K562 (cell line): ENCODE data around the gene CUTA. TPM values are rescaled to one million over a fixed set of nuclear protein-coding genes. Genes with fewer than 3 reads are reported as not detected.

ENCODE experiments used
- ATF2 ChIP-seq: sonication (generic); formaldehyde crosslinking; IDR thresholded peaks from 2 replicates; pipeline ENCODE4 v1.8.1; 2022; ENCODE audit warnings: missing genetic modification reagents
- ATF3 ChIP-seq, 2 experiments: fragments of 450-650 bp in 1 of 2; sonication (generic) in 1 of 2; formaldehyde crosslinking in 1 of 2; IDR thresholded peaks in 1 of 2; conservative IDR thresholded peaks in 1 of 2; 2 replicates each; pipeline versions ENCODE4 v1.6.1 to v1.8.1; 2016 to 2023; ENCODE audit warnings: mild to moderate bottlenecking in 2 of 2, moderate library complexity in 2 of 2, inconsistent platforms in 1 of 2, missing genetic modification reagents in 1 of 2
- CGGBP1 ChIP-seq: fragments of 250-450 bp; sonication (Bioruptor Pico); IDR thresholded peaks from 2 replicates; pipeline ENCODE4 v1.9.0; 2021; ENCODE audit warnings: mild to moderate bottlenecking
- MYBL2 ChIP-seq, 2 experiments: fragments of 450-650 bp in 1 of 2; sonication (generic) in 1 of 2; formaldehyde crosslinking in 1 of 2; IDR thresholded peaks; 2 replicates each; pipeline versions ENCODE4 v1.6.1 to v1.8.1; 2017 to 2022; ENCODE audit warnings: borderline replicate concordance in 1 of 2, inconsistent platforms in 1 of 2, low read depth in 1 of 2, mild to moderate bottlenecking in 1 of 2, missing genetic modification reagents in 1 of 2, moderate library complexity in 1 of 2
- PHB ChIP-seq: fragments of 250-450 bp; sonication (Bioruptor Pico); IDR thresholded peaks from 2 replicates; pipeline ENCODE4 v1.5.0; 2021
- SUPT5H ChIP-seq: fragments of 450-650 bp; IDR thresholded peaks from 2 replicates; pipeline ENCODE4 v1.6.1; 2016
- ZBTB40 ChIP-seq, 2 experiments: fragments of 450-650 bp in 1 of 2; sonication (generic) in 1 of 2; formaldehyde crosslinking in 1 of 2; IDR thresholded peaks; 2 replicates each; pipeline versions ENCODE4 v1.7.1 to v1.9.0; 2016 to 2022; ENCODE audit warnings: inconsistent platforms in 1 of 2, mild to moderate bottlenecking in 1 of 2, missing genetic modification reagents in 1 of 2
- ZBTB5 ChIP-seq: fragments of 450-650 bp; IDR thresholded peaks from 2 replicates; pipeline ENCODE4 v1.6.1; 2017; ENCODE audit warnings: antibody characterized with exemption
- ZFP36 ChIP-seq: fragments of 150-350 bp; IDR thresholded peaks from 2 replicates; pipeline ENCODE4 v1.6.1; 2018; ENCODE audit warnings: low read length, low read depth; ENCODE audit not compliant: partially characterized antibody
- ZNF511 ChIP-seq: sonication (generic); formaldehyde crosslinking; IDR thresholded peaks from 2 replicates; pipeline ENCODE4 v1.8.0; 2022; ENCODE audit warnings: mild to moderate bottlenecking, missing genetic modification reagents
- ZNF668 ChIP-seq: fragments of 250-450 bp; sonication (Bioruptor Pico); IDR thresholded peaks from 2 replicates; pipeline ENCODE4 v1.8.0; 2022; ENCODE audit warnings: mild to moderate bottlenecking, inconsistent platforms
- polyA plus RNA-seq, 8 experiments: library from polyadenylated mRNA; depleted of rRNA in 4 of 8; stranded (reverse) in 5 of 8; unstranded in 3 of 8; fragments of >200 nt; fragmentation: Nextera tagmentation in 2 of 8; fragmentation: Illumina TruSeq in 1 of 8; extraction: Ambion mirVana in 2 of 8; extraction: Trizol in 1 of 8; gene quantifications; 2 replicates each; pipeline versions ENCODE4 v1.2.1 to v1.2.3, GENCODE V29; 2011 to 2014; ENCODE audit warnings: inconsistent platforms in 1 of 8, missing spikeins in 1 of 8
- total RNA-seq, 7 experiments: library from RNA; depleted of rRNA in 6 of 7; stranded (reverse); fragments of >200 nt in 6 of 7; fragmentation: Illumina TruSeq in 2 of 7; extraction: Trizol in 2 of 7; gene quantifications; 2 replicates each; pipeline versions ENCODE4 v1.2.1 to v1.2.3, GENCODE V29; 2011 to 2021; ENCODE audit warnings: low replicate concordance in 1 of 7

The CUTA gene
- total and polyA plus RNA-seq, 9 of the 15 experiments (the other 6 are each of a cell fraction or from before 2014, with no cell fraction given), result 166 to 682 (median 310) TPM

GRCh38 chr6:33410050-33410710 is 7.7 kb downstream of the CUTA start (continued):
- no peak for TF ChIP-seq ZBTB5
- 0 out of 2 replicates have a peak, but pooled peaks have one; percentile 94 for TF ChIP-seq PHB (CRISPR knock-in tag)
- TF ChIP-seq ATF2 (CRISPR knock-in tag), result no peak
- TF ChIP-seq ZBTB40 (IDR thresholded peaks at IDR 0.05), result peak; percentile 71
- no peak for TF ChIP-seq ZBTB40 (CRISPR knock-in tag; IDR thresholded peaks at IDR 0.05)
- TF ChIP-seq CGGBP1, result no peak
- no peak for TF ChIP-seq ZNF668 (CRISPR knock-in tag)
- TF ChIP-seq ATF3 (IDR thresholded peaks at IDR 0.05), result peak; percentile 40; the same call in 1 of the 2 replicates
- TF ChIP-seq ATF3 (CRISPR knock-in tag; conservative IDR thresholded peaks at IDR 0.05), result no peak
- TF ChIP-seq MYBL2 (IDR thresholded peaks at IDR 0.05; ENCODE audit: low read depth), result peak; percentile 92
- no peak for TF ChIP-seq MYBL2 (CRISPR knock-in tag; IDR thresholded peaks at IDR 0.05; ENCODE audit: borderline replicate concordance)
- TF ChIP-seq ZNF511, result no peak; the same call in 1 of the 2 replicates
- no peak for TF ChIP-seq ZFP36
- TF ChIP-seq SUPT5H, result peak; percentile 92
